ENCODE results near the gene PCYOX1L. TPM values are rescaled to one million over a fixed set of nuclear protein-coding genes. Genes with fewer than 3 reads are reported as not detected.

PCYOX1L gene
- total and polyA plus RNA-seq, 10 donors = 5.4 to 13.0 (median 7.9) TPM

DNA sequence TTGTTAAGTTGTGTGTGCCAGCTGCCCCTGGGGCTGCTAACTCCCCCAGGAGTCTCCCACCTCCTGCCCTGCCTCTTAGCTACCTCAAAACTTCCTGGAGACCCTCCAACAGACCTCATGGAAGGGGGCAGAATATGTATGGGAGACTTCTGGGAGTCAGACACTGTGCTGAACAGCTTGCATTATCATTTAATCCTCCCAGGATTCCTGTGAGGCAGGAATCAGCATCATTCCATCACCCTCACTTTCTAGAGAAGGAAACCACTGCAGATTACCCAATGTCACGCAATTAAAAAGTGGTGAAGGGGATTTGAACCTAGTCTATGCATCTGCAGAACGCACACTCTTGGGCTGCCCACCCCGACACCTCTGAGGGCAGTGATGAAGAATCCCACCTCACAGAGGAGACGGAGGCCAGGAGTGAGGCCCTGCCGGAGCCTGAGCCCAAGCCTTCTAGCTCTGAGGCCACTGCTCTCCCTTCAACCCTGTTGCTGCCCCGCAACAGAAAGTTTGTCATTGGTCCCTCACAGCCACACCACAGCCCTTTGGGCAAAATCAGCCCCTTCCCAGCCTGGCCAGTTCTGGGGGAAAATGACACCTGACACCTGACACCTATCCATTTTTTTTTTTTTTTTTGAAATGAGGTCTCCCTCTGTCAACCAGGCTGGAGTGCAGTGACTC is 51.6 kb downstream of the PCYOX1L start:
- H3K36me3 ChIP-seq = peaks cover 0 to 2% (median 0%) of the 10 kb centered on the region in 6 donors
- TF ChIP-seq POLR2A (IDR thresholded peaks at IDR 0.05) = no peak
- peak overlapping the region; percentile 24 to 58 (median 39) for H3K4me3 ChIP-seq
- no peaks in the 10 kb centered on the region for H3K9me3 ChIP-seq
- no peak for DNase-seq
- intact Hi-C loops (cut with DNase I; ENCODE audit: low total_unique reads) = no loop called here
- no peaks in the 10 kb centered on the region for H3K27me3 ChIP-seq (replicated peaks in 1 of 7)
- H3K27ac ChIP-seq = peak overlapping the region in 7 of 8 donors; percentile 71 to 82 (median 77)
- peaks cover 0 to 19% (median 3%) of the 10 kb centered on the region in 6 donors for H3K4me1 ChIP-seq
- WGBS, 5 donors = 70 to 84% (median 80%) methylated on average over 6 of the region's 6 CpGs

DNA sequence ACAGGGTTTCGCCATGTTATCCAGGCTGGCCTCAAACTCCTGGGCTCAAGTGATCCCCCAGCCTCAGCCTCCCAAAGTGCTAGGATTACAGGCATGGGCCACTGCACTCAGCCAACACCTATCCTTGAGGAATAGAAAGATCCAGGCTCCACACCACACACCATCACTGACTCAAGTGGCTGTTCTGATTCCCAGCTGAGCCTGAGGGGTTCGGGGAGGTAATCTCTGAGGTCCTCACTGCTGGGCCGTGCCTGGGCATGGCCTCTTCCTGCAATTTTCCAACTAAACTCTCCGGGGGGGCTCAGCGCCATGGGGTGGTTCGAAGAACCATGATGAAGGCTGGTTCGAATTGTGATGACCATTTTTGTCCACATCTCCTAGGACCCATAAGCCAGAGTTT is 52.2 kb downstream of the PCYOX1L start:
- Histone ChIP-seq H3K4me3 (peak overlapping the region in 7 of 8 donors; percentile 24 to 58 (median 40)), H3K27ac (peak overlapping the region in 7 of 8 donors; percentile 41 to 82 (median 77)), H3K4me1 (peaks cover 0 to 17% (median 1%) of the 10 kb centered on the region in 6 donors), H3K9me3 (no peaks in the 10 kb centered on the region), H3K27me3 (replicated peaks in 1 of 7) (no peaks in the 10 kb centered on the region), H3K36me3 (peaks cover 0 to 9% (median 0%) of the 10 kb centered on the region in 6 donors)
- no peak for TF ChIP-seq POLR2A (IDR thresholded peaks at IDR 0.05)
- TF ChIP-seq CTCF (IDR thresholded peaks at IDR 0.05 in 8 of 11, conservative IDR thresholded peaks at IDR 0.05 in 3 of 11) = no peak
- TF ChIP-seq POLR2AphosphoS5 (IDR thresholded peaks at IDR 0.05) = no peak
- intact Hi-C loops (cut with DNase I; ENCODE audit: low total_unique reads) = no loop called here
- WGBS, 5 donors = 67 to 87% (median 83%) methylated on average over 7 of the region's 7 CpGs
- no peak for DNase-seq

DNA sequence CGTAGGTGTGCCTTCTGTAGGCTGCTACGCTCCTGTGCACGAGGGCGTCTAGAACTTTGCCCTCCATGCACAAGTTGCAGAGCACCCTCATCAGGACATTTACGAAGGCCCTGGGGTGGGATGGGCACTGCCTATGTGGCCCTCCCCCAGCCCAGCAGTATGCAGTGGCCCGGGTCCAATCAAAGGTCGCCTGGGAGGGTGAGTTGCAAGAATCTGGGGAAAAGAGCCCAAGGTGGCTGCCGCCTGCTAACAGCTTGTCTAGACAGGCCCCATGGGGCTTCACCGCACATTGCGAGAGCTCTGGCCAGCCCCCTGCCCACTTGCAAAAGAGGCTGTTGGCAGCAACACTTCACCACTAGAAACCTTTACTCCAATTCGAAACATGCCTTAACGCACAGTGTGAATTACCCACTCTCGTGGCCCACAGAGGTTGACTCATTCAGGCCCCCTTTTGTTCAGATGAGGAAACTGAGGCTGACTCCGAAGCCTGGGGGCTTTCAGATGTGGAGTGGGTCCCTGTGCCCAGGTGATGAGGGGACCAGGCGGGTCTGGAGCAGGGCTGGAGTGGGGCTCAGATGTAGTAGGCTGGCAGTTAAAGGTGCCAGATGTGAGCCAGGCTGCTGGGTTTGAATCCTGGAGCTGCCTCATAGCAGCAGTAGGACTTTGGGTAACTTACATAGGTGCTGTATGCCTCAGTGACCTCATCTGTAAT is 53.0 kb downstream of the PCYOX1L start:
- Histone ChIP-seq H3K4me3 (peak overlapping the region in 7 of 8 donors; percentile 24 to 58 (median 40)), H3K27ac (peak overlapping the region in 7 of 8 donors; percentile 41 to 82 (median 64)), H3K36me3 (peaks cover 0 to 14% (median 0%) of the 10 kb centered on the region in 6 donors), H3K27me3 (replicated peaks in 1 of 7) (no peaks in the 10 kb centered on the region), H3K4me1 (peaks cover 0 to 17% (median 2%) of the 10 kb centered on the region in 6 donors), H3K9me3 (no peaks in the 10 kb centered on the region)
- no peak for DNase-seq
- 72 to 85% (median 76%) methylated on average over 15 of the region's 15 CpGs for WGBS, 5 donors
- intact Hi-C loops (cut with DNase I; ENCODE audit: low total_unique reads) = no loop called here
- TF ChIP-seq CTCF (IDR thresholded peaks at IDR 0.05 in 8 of 11, conservative IDR thresholded peaks at IDR 0.05 in 3 of 11) (no peak), POLR2A (IDR thresholded peaks at IDR 0.05) (no peak), POLR2AphosphoS5 (IDR thresholded peaks at IDR 0.05) (no peak)

DNA sequence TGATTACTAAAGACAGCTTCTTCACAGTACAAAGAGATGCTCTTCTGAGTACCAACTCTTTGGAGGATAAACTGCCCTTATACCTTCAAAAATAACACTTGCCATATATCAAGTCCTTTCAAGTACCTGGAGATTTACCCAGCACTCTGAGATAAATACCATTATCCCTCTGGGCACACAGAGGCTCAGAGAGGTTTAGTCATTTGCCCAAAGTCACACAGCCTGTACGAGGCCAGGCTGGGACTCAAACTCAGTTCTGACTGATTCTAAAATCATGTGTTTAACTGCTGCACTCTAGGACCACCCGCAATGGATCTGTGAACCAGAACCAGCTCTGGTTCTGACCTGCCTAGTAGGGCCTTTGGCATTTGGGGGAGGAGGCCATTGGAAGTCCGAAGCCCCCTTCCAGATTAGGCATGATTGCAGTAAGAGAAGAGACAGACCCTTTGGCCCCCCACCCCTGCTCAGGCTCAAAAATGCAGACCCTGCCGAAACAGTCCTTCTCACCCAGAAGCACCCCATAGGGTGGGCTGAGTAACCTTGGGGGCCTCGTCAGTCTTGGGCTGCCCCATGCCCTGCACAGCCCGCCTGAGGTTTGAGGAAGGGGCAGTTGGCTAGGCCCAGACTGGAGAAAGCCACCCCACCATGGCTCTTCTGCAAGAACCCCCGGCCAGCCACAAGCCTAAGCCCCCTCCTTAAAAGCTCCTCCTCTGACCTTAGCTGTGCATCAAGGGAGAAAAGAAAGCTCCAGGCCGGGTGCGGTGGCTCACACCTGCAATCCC is 54.1 kb downstream of the PCYOX1L start:
- peaks cover 0 to 27% (median 2%) of the 10 kb centered on the region in 6 donors for H3K4me1 ChIP-seq
- no peaks in the 10 kb centered on the region for H3K9me3 ChIP-seq
- H3K4me3 ChIP-seq = peak overlapping the region in 5 of 8 donors; percentile 38 to 58 (median 45)
- H3K27ac ChIP-seq = peak overlapping the region in 7 of 8 donors; percentile 28 to 82 (median 64)
- H3K36me3 ChIP-seq = peaks cover 0 to 14% (median 0%) of the 10 kb centered on the region in 6 donors
- H3K27me3 ChIP-seq (replicated peaks in 1 of 7) = no peaks in the 10 kb centered on the region
- DNase-seq = no peak
- intact Hi-C loops (cut with DNase I; ENCODE audit: low total_unique reads) = no loop called here
- 74 to 87% (median 77%) methylated on average over 5 to 9 of the region's 9 CpGs for WGBS, 5 donors
- TF ChIP-seq POLR2AphosphoS5 (IDR thresholded peaks at IDR 0.05) (no peak), CTCF (IDR thresholded peaks at IDR 0.05 in 8 of 11, conservative IDR thresholded peaks at IDR 0.05 in 3 of 11) (no peak), POLR2A (IDR thresholded peaks at IDR 0.05) (no peak)

Data from spleen (tissue), 11 donors.